Suppressor macrophage treated with lipopolysaccharide for 4 hours (primary cell): Measurements from ENCODE around the gene MYOZ3.

ENCODE experiments used
- DNase-seq: peaks from one replicate; pipeline ENCODE4 v3.0.0-alpha.2; 2020

MYOZ3 gene

DNA sequence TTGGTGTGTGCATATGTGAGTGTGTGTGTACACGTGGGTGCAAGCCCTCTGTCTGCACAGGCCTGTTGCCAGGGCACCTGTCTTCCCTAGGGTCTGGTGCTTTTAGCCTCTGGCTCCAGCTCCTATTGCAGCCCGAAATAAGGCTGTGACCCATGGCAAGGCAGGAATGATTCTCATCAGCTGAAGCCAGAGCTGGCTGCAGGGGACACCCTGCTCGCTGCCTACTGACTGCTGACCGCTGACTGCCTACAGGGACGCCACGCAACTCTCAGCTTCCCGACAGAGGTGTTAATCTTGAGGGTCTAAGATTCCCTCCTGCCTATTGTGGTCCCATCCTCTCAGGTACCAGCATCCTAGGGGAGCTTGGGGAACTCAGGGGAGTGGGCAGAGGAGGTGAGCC lies at the start of gene MYOZ3:
TSS of gene MYOZ3 (plus strand) at position 166 of the 400 bp plus-strand sequence. CDS start 1,691 bp downstream, outside the sequence.
- DNase-seq = no peak

GRCh38 chr5:150612405-150612804 lies 48.6 kb upstream of the MYOZ3 start:
- DNase-seq = no peak

GRCh38 chr5:150612905-150613670 lies 48.0 kb upstream of the MYOZ3 start:
- no peak for DNase-seq

GRCh38 chr5:150613991-150614660 lies 46.9 kb upstream of the MYOZ3 start:
- DNase-seq = no peak

GRCh38 chr5:150614661-150615060 lies 46.4 kb upstream of the MYOZ3 start:
- no peak for DNase-seq

DNA sequence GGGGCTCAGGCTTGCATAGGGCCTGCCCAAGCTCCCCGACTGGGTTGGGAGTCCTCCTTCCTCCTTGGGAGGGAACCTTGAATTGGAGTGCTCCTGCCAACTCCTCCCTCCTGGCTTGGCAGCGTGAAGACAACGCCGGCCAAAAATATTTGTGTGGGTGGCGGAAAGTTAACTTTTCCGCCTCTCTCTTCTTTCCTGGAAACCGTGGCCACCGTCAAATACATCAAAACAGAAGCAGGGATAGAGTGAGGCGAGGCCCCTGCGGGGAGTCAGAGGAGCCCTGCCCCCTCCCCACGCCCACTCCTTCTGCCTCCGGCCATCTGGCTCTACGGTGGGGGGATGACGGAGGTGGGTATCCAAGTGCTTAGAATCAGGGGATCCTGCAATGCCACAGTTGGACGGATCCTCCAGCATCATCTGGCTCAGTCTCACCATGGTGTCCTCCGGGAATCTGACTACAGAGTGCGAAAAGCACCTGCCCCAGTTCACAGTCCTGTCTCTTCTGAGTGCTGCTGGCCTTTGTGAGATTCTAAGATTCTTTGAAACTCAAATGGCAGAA lies 45.8 kb upstream of the MYOZ3 start:
- DNase-seq = no peak

- DNase-seq = no peak
Observed at GRCh38 chr5:150616024-150616470, 45.0 kb upstream of the MYOZ3 start.

GRCh38 chr5:150616506-150616905 lies 44.5 kb upstream of the MYOZ3 start:
- no peak for DNase-seq

DNA sequence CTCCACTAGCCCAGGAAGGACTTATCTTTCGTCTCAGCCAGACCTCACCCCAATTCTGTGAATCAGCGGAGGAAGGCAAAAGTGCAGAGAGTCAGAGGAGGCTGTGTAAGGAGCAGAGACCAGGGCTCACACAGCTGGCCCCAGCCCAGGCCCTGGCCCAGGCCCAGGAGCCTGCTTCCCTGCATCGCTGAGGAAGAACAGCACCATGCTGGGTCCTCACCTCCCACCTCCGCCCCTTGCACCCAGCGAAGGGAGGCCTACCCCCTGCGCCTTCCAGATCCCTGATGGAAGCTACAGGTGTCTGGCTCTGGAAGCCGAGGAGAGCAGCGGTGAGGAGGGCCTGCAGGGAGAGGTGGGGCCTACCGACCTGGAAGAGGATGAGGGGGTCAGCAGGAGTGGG lies 42.9 kb upstream of the MYOZ3 start:
- DNase-seq = no peak

- no peak for DNase-seq
Observed at GRCh38 chr5:150618588-150619281, 42.3 kb upstream of the MYOZ3 start.

DNA sequence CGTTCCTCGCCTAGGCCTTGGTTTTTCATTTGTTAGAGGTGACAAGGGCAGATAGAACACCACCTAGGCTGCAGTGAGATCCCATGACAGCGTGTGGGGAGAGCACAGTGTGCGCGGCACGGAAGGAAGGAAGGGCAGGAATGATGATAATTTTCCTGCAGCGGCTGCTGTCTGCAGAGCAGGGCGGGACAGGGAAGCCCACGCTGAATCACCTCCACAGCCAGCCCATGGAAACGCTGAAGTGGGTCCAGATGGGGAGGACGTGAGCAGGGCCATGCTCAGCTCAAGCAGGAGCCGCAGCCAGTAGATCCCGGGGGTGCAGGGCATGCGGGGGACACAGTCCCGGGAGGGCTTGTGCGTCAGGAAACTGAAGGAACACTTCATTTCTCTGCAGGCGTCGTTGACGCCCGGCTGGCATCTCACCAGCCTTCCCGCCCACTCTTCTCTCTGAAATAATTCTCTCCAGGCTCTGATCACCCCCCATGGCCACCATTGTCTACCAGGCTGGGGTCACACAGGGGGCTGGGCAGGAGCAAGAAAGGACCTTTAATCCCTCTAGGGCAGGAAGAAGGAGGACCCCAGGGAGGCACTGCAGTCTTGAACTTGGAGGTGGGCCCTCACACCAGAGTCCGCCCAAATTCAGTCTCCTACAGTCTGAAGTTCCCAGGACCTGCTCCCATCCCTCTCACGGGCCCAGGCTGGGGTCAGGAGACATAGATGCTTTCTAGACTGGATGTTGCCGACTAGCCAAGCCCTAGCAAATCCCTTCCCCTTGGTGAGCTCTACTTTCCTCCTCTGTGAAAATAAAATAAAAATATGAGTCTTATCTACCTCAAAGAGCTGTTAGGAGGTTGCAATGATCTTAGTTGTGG lies 41.5 kb upstream of the MYOZ3 start:
- no peak for DNase-seq

DNA sequence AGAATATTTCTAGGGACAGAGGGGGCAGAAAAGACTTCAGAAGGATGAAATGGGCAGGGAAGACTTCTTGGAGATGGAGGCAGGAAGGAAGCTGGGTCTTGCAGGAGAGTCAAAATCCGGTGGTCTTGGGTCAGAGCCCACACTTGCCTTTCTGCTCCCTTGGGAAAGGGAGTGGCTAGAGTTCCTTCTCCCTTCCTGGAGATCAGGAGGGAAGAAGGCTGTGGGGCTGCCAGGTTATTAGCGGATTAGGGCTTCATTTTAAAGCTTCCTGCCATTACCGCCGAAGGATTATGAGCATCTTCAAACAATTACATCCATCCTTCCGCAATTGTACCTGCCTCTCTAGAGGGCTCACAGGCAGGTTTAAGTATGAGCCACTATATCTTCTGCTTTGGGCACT lies 39.8 kb upstream of the MYOZ3 start:
- DNase-seq = no peak

DNA sequence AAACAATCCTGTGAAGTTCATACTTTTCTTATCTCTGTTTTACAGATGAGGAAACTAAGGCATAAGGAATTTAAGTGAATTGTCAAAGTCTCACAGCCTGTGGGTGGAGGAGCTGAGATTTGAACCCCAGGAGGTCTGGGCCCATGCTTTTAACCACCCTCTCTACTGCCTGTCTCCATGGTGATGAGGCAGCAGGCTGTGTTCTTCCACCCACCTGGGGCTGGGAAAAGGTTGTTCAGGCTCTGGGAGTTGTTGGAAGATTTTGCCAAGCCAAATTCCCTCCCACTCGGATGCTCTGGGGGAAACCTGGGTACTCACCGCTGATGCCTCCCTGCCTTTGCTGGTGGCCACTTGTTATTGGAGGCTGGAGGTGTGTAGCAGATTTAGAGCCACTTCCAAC lies 38.9 kb upstream of the MYOZ3 start:
- no peak for DNase-seq

DNA sequence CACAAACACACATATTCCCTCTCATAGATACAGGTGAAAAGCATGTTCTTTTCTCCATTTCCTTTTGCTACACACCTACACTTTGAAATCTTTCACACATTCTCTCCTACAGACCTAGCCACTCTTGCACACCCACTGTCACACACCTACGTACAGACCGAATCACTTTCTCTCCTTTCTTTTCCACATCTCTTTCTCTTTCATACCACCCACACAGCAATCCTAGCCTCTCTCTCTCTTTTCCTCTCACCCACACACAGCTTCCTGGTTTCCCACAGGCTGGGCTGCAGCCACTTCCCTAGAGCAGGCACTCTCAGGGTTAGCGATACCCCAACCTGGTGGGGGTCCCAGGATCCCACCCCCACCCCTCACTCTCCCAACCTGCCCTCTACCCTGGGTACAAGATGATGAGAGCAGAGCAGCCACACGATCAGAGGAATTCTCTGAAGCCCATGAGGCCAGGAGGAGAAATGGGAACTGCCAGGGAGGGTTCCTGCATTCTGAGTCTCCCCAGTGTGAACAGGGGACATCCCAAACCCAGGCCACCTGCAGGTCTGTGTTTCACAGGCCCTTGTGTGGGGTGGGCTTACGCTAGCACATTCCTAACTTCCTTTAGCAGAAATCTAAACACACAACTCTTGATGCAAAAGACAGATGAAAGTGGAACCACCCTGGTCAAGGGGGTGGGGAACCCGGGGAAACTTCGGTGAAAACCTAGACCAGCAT lies 37.7 kb upstream of the MYOZ3 start:
- peak; percentile 66 for DNase-seq

GRCh38 chr5:150623878-150624216 lies 37.2 kb upstream of the MYOZ3 start:
- DNase-seq = no peak

DNA sequence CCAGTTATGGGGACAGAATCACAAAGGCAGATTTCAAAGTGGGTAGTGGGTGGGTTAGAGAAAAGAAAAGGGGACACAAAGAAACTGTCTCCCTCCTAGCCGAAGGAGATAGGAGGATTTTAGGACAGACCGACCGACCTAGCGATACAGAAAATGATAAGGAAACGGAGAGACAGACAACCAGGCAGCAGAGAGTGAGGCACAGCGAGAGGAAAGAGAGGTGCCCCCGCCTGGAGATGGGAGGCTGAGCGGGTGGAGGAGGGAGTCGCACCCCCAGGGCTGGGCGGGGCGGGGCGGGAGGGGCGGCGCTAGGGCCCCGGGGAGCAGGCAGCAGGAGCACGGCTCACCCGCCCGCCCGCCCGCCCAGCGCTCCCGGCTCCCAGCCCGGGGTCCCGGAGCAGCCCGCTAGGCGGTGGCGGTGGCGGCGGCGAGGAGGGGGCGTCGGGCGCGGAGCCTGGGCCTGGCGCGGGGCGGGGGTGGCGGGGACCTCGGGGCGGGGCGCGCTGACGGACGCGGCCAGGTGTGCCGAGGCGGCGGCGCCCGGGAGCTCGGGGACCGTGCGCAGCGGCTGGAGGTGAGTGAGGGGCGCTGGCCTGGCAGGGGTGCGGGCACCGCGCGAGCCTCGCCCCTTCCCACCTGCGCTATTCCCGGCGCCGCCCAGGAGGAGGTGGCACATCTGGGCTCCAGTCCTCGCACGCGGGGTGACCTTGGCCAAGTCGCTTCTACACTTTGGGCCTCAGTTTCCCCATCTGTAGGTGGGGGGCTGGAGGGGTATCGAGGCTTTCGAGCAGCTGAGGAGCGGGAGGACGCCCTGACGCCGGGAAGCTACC lies 36.5 kb upstream of the MYOZ3 start:
- no peak for DNase-seq

DNA sequence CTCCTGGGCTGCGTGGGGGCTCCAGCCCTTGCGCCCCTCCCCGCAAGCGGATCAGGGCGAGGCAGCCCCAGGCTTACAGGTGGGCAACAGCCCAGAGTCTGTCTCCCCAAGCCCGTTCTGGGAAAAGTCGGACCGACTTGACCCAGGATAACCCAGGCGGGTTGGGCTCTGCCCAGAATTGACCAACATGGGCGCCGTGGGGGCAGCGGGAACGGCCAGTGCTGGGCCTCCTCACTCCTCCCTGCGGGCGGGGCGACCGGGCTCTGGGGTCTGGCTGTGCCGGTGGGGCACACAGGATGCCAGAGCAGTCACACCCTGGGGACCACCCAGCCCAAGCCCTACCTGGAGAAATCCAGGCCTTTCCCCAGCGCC lies 35.9 kb upstream of the MYOZ3 start:
- DNase-seq = no peak

DNA sequence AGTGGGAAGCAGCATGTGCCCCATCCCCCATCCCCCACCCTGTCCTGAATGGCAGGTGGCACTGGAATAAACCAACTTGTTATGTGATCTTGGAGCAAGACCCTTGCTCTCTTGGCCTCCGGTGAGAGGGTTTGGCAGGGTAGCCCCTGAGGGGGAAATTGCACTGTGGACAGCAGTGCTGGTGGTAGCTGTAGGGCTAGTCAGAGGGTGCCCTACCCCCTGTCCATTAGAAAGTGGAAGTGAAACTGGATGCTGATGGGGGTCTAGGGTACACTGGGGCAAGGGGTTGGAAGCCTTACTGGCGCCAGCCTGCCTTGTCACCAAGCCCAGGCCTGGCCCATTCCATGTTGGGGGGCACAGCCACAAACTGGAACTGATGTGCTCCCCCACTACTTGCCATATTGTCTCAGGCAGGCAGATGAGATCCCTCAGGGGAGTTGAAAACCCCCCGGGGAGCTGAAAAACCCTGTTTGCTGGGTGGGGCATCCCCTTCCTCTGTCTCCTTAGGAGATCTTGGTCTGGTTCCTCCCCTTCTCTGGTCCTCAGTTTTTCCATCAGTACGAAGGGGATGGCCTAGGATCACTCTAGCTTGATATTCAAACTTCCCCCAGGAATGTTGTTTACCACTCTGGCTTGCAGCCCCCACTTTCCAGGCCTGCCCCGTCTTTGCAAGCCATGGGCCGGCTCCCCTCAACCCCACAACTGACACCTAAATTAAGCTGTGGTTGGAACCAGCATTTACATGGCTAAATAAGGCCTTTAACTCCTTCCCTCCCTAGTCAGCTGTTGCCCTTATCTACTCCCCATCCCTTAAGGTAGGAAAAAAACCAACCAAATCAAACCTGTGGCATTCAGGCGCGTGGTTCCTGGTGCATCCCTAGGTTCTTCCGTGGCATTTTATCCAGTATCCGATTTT lies 35.0 kb upstream of the MYOZ3 start:
- DNase-seq = no peak

GRCh38 chr5:150626853-150627276 lies 34.2 kb upstream of the MYOZ3 start:
- no peak for DNase-seq
